Endometrial microvascular endothelial cells (primary cell): ENCODE data around the gene MYBPH. TPM values are rescaled to one million over a fixed set of nuclear protein-coding genes. Genes with fewer than 3 reads are reported as not detected.

Experiments used
- in situ Hi-C: cut with HindIII; loops from 2 replicates; pipeline ENCODE4 v1.10.0; 2017; ENCODE audit warnings: low sequenced_read_pairs, low pct_unique_long_range_greater_than_20kb; ENCODE audit errors: inconsistent ontology term
- total RNA-seq: library from RNA; depleted of rRNA; stranded (reverse); fragments of >200 nt; gene quantifications from one replicate; pipeline ENCODE4 v1.2.3, GENCODE V29; 2015; ENCODE audit errors: inconsistent ontology term

The MYBPH gene
- total RNA-seq, 1 donor from 2014 or later = not detected

GRCh38 chr1:203202431-203203245 is 27.0 kb upstream of the MYBPH start:
- in situ Hi-C loops = no loop called here

- in situ Hi-C loops = no loop called here
Measured at GRCh38 chr1:203201516-203202205, 26.0 kb upstream of the MYBPH start.

- in situ Hi-C loops = no loop called here
Measured at GRCh38 chr1:203200916-203201315, 25.3 kb upstream of the MYBPH start.

GRCh38 chr1:203199816-203200571 is 24.4 kb upstream of the MYBPH start:
- in situ Hi-C loops = no loop called here

GRCh38 chr1:203199481-203199815 is 23.8 kb upstream of the MYBPH start:
- in situ Hi-C loops = no loop called here

- in situ Hi-C loops = no loop called here
Measured at GRCh38 chr1:203199002-203199401, 23.4 kb upstream of the MYBPH start.

GRCh38 chr1:203197625-203198024 is 22.0 kb upstream of the MYBPH start:
- in situ Hi-C loops = no loop called here

GRCh38 chr1:203196371-203196770 is 20.7 kb upstream of the MYBPH start:
- in situ Hi-C loops = no loop called here

- in situ Hi-C loops = no loop called here
Measured at GRCh38 chr1:203190949-203191348, 15.3 kb upstream of the MYBPH start.

- in situ Hi-C loops = no loop called here
Measured at GRCh38 chr1:203189951-203190352, 14.3 kb upstream of the MYBPH start.

GRCh38 chr1:203188686-203189232 is 13.1 kb upstream of the MYBPH start:
- in situ Hi-C loops = no loop called here

GRCh38 chr1:203187689-203188264 is 12.2 kb upstream of the MYBPH start:
- in situ Hi-C loops = no loop called here

GRCh38 chr1:203187304-203187685 is 11.7 kb upstream of the MYBPH start:
- in situ Hi-C loops = no loop called here

- in situ Hi-C loops = no loop called here
Measured at GRCh38 chr1:203186446-203187303, 11.0 kb upstream of the MYBPH start, which contains the start of gene CHI3L1. CHI3L1 (minus strand) TSS chr1:203186704; CDS start chr1:203186623, 81 bp downstream.

GRCh38 chr1:203186091-203186445 is 10.4 kb upstream of the MYBPH start:
- in situ Hi-C loops = no loop called here

- in situ Hi-C loops = no loop called here
Measured at GRCh38 chr1:203185585-203185984, 10.0 kb upstream of the MYBPH start.

GRCh38 chr1:203185061-203185461 is 9.4 kb upstream of the MYBPH start:
- in situ Hi-C loops = no loop called here

- in situ Hi-C loops = no loop called here
Measured at GRCh38 chr1:203184467-203184866, 8.8 kb upstream of the MYBPH start.
